HepG2 (cell line): ENCODE data around the gene RER1. TPM values are rescaled to one million over a fixed set of nuclear protein-coding genes. Genes with fewer than 3 reads are reported as not detected.

ENCODE experiments used
- ATAC-seq: fragments of 200-7000 bp; cut with Tn5 transposase; 3 replicates; pipeline ENCODE4 v1.9.1; 2020; ENCODE audit warnings: mild to moderate bottlenecking, moderate library complexity
- BruUV-seq: library from RNA; stranded (reverse); fragments of 400-500 nt; replicated peaks from 2 replicates; lab custom pipeline; 2021; lab: Mats Ljungman, UMichigan
- CTCF ChIA-PET: fragments of 300-600 bp; formaldehyde crosslinking; extraction: SDS; loops from one replicate; lab custom pipeline; 2021; ENCODE audit warnings: low total read pairs, inconsistent platforms, low intra/inter-chr PET ratio; lab: Yijun Ruan, JAX
- POLR2A ChIA-PET: fragments of 350-600 bp; sonication (Branson Sonifier 250); formaldehyde crosslinking; loops from one replicate; lab custom pipeline; 2020; ENCODE audit warnings: antibody characterized with exemption, inconsistent platforms; lab: Yijun Ruan, JAX
- DNase-seq: peaks from one replicate; pipeline ENCODE4 v3.0.0-alpha.2; 2015; ENCODE audit warnings: low spot score
- FAIRE-seq: peaks from 3 replicates; lab custom pipeline; 2011; peaks lifted over from hg19 to GRCh38; lab: Jason Lieb, UNC
- H2AFZ ChIP-seq: one replicate; pipeline ENCODE4 v1.6.1; 2011; ENCODE audit warnings: low read length, inconsistent platforms
- H3K27ac ChIP-seq: fragments of 300-600 bp; 3 replicates; pipeline ENCODE4 v1.8.0; 2011; ENCODE audit warnings: mixed run types, mild to moderate bottlenecking, mixed read lengths, low read length, inconsistent platforms; ENCODE audit not compliant: insufficient read depth; ENCODE audit errors: extremely low read length
- H3K27me3 ChIP-seq, 2 experiments: fragments of 200-600 bp in 1 of 2; 2 replicates in 1 of 2; 3 replicates in 1 of 2; pipeline versions ENCODE4 v1.6.0 to v1.8.0; 2011; ENCODE audit warnings: low read length in 2 of 2, mild to moderate bottlenecking in 2 of 2, moderate library complexity in 2 of 2, inconsistent platforms in 1 of 2; ENCODE audit not compliant: insufficient read depth in 2 of 2, control insufficient read depth in 1 of 2
- H3K36me3 ChIP-seq, 2 experiments: fragments of 200-600 bp in 1 of 2; replicated peaks in 1 of 2; 2 replicates in 1 of 2; 3 replicates in 1 of 2; pipeline versions ENCODE4 v1.5.1 to v1.8.0; 2011; ENCODE audit warnings: low read length in 2 of 2, inconsistent platforms in 1 of 2; ENCODE audit not compliant: insufficient read depth in 2 of 2, control insufficient read depth in 1 of 2
- H3K4me1 ChIP-seq: 2 replicates; pipeline ENCODE4 v1.5.1; 2012; ENCODE audit warnings: low read length, inconsistent platforms; ENCODE audit not compliant: insufficient read depth
- H3K4me2 ChIP-seq: 2 replicates; pipeline ENCODE4 v1.6.0; 2011; ENCODE audit warnings: low read depth, low read length, inconsistent platforms
- H3K4me3 ChIP-seq, 3 experiments: fragments of 200-600 bp in 1 of 3; sonication (generic), shearing (Covaris generic) in 1 of 3; replicated peaks in 1 of 3; 2 replicates each; pipeline ENCODE4 v1.5.1; 2011 to 2016; ENCODE audit warnings: low read length in 3 of 3, inconsistent platforms in 2 of 3, low read depth in 2 of 3, mild to moderate bottlenecking in 2 of 3, control low read depth in 1 of 3, mixed read lengths in 1 of 3; ENCODE audit not compliant: insufficient read depth in 1 of 3
- H3K79me2 ChIP-seq: one replicate; pipeline ENCODE4 v1.6.1; 2011; ENCODE audit warnings: low read length, inconsistent platforms; ENCODE audit not compliant: insufficient read depth
- H3K9ac ChIP-seq: 2 replicates; pipeline ENCODE4 v1.6.0; 2011; ENCODE audit warnings: mild to moderate bottlenecking, low read depth, low read length, inconsistent platforms; ENCODE audit not compliant: insufficient read depth
- H3K9me3 ChIP-seq: 2 replicates; pipeline ENCODE4 v1.5.1; 2012; ENCODE audit warnings: mild to moderate bottlenecking, low read length
- H4K20me1 ChIP-seq: 2 replicates; pipeline ENCODE4 v1.6.0; 2011; ENCODE audit warnings: inconsistent platforms, mild to moderate bottlenecking, low read length, moderate library complexity; ENCODE audit not compliant: insufficient read depth
- CEBPB ChIP-seq: IDR thresholded peaks from 2 replicates; pipeline ENCODE4 v1.6.1; 2011; ENCODE audit warnings: low read depth, low read length, improper control_type of control experiment, borderline replicate concordance
- CERS6 ChIP-seq: sonication (generic); formaldehyde crosslinking; IDR thresholded peaks from 2 replicates; pipeline ENCODE4 v1.5.0; 2020; ENCODE audit warnings: missing genetic modification reagents
- GTF2F1 ChIP-seq: fragments of 150-350 bp; IDR thresholded peaks from 2 replicates; pipeline ENCODE4 v1.6.1; 2014; ENCODE audit warnings: low read length
- HCFC1 ChIP-seq: fragments of 150-350 bp; IDR thresholded peaks from 2 replicates; pipeline ENCODE4 v1.6.1; 2014; ENCODE audit warnings: low read depth, low read length
- HIC2 ChIP-seq: sonication (generic); formaldehyde crosslinking; IDR thresholded peaks from 2 replicates; pipeline ENCODE4 v1.9.0; 2022; ENCODE audit warnings: low read depth, missing genetic modification reagents
- HINFP ChIP-seq: sonication (generic); formaldehyde crosslinking; IDR thresholded peaks from 2 replicates; pipeline ENCODE4 v1.4.0; 2020; ENCODE audit warnings: low read depth, mild to moderate bottlenecking, missing genetic modification reagents
- KDM5A ChIP-seq: fragments of 200-600 bp; sonication (generic); IDR thresholded peaks from 2 replicates; pipeline ENCODE4 v1.7.0; 2018; ENCODE audit warnings: antibody characterized with exemption, mild to moderate bottlenecking, low read length, borderline replicate concordance
- KLF6 ChIP-seq: IDR thresholded peaks from 2 replicates; pipeline ENCODE4 v1.8.0; 2016; ENCODE audit warnings: missing biosample characterization, missing genetic modification reagents
- PAXIP1 ChIP-seq: sonication (generic); formaldehyde crosslinking; conservative IDR thresholded peaks from 2 replicates; pipeline ENCODE4 v1.4.0; 2020; ENCODE audit warnings: mild to moderate bottlenecking, missing genetic modification reagents, moderate library complexity
- RELA ChIP-seq: sonication (generic); formaldehyde crosslinking; IDR thresholded peaks from 2 replicates; pipeline ENCODE4 v1.4.0; 2020; ENCODE audit warnings: missing genetic modification reagents
- SMYD3 ChIP-seq: sonication (generic); formaldehyde crosslinking; IDR thresholded peaks from 2 replicates; pipeline ENCODE4 v1.8.1; 2023; ENCODE audit warnings: mild to moderate bottlenecking, missing genetic modification reagents
- SRSF1 ChIP-seq: fragments of 200-400 bp; formaldehyde crosslinking; optimal IDR thresholded peaks from 2 replicates; pipeline ENCODE3; 2017; ENCODE audit warnings: mild to moderate bottlenecking, low read depth, low read length, moderate library complexity
- ZKSCAN1 ChIP-seq: fragments of 150-350 bp; IDR thresholded peaks from 2 replicates; pipeline ENCODE4 v1.6.1; 2014; ENCODE audit warnings: low read length
- ZNF281 ChIP-seq: sonication (generic); formaldehyde crosslinking; IDR thresholded peaks from 2 replicates; pipeline ENCODE4 v1.4.0; 2020; ENCODE audit warnings: missing genetic modification reagents, borderline replicate concordance
- ZNF788 ChIP-seq: sonication (generic); formaldehyde crosslinking; IDR thresholded peaks from 2 replicates; pipeline ENCODE4 v1.5.0; 2020; ENCODE audit warnings: mild to moderate bottlenecking, missing genetic modification reagents, borderline replicate concordance
- WGBS: methylation state at CpG from one replicate; pipeline ENCODE4 v1.1.6; 2017; ENCODE audit warnings: low lambda C conversion rate; 5-methylcytosine and 5-hydroxymethylcytosine counted together
- in situ Hi-C: cut with HindIII; loops from 2 replicates; pipeline ENCODE4 v1.10.0; 2017; ENCODE audit warnings: low pct_unique_long_range_greater_than_20kb; ENCODE audit not compliant: extremely low pct_ligation_motif_present
- intact Hi-C: fragments of 100-400 bp; cut with micrococcal nuclease; formaldehyde crosslinking; loops from one replicate; pipeline ENCODE4 v1.10.0; 2022; ENCODE audit not compliant: unreplicated experiment
- polyA plus RNA-seq, 8 experiments: library from polyadenylated mRNA; depleted of rRNA in 3 of 8; stranded (reverse) in 7 of 8; unstranded in 1 of 8; fragments of >200 nt; fragmentation: Illumina TruSeq in 4 of 8; extraction: Trizol in 4 of 8; gene quantifications; 2 replicates each; pipeline versions ENCODE4 v1.2.1 to v1.2.3, GENCODE V29; 2011 to 2016; ENCODE audit warnings: low read depth in 4 of 8, missing spikeins in 1 of 8, mixed read lengths in 1 of 8; ENCODE audit not compliant: insufficient read depth in 1 of 8
- total RNA-seq, 5 experiments: library from RNA; depleted of rRNA; stranded (reverse); fragments of >200 nt; fragmentation: Illumina TruSeq; extraction: Trizol; gene quantifications; 2 replicates each; pipeline ENCODE4 v1.2.3, GENCODE V29; 2016; ENCODE audit warnings: low read depth in 1 of 5

The RER1 gene
- total and polyA plus RNA-seq, 2 of the 13 experiments (the other 11 are each of a cell fraction or from before 2014, with no cell fraction given) = 128 to 164 TPM

GRCh38 chr1:2356401-2356800 lies 35.2 kb upstream of the RER1 start:
- no peaks in the 10 kb centered on the region for H3K36me3 ChIP-seq
- H4K20me1 ChIP-seq = no peaks in the 10 kb centered on the region
- no peak overlapping the region for H3K9ac ChIP-seq
- POLR2A ChIA-PET = no interaction called here
- WGBS = 60% methylated on average over 1 of the region's 15 CpGs
- no peak overlapping the region for H3K27ac ChIP-seq
- no peaks in the 10 kb centered on the region for H3K4me1 ChIP-seq
- CTCF ChIA-PET = no interaction called here
- intact Hi-C loops = no loop called here
- no peak for DNase-seq
- in situ Hi-C loops = no loop called here
- peaks cover 0 to 10% of the 10 kb centered on the region in 2 experiments; a peak in 2 of 5 replicates for H3K27me3 ChIP-seq
- FAIRE-seq = no peak
- H3K9me3 ChIP-seq = no peaks in the 10 kb centered on the region
- ATAC-seq = no peak
- no peak overlapping the region for H3K4me2 ChIP-seq
- no peak overlapping the region for H2AFZ ChIP-seq
- no peak overlapping the region for H3K4me3 ChIP-seq
- H3K79me2 ChIP-seq = no peaks in the 10 kb centered on the region
- BruUV-seq = no TSS peak
- no peak for TF ChIP-seq ZKSCAN1
- no peak for TF ChIP-seq SMYD3 (CRISPR knock-in tag)
- TF ChIP-seq ZNF788 (CRISPR knock-in tag) = no peak
- TF ChIP-seq HIC2 (CRISPR knock-in tag) = no peak
- TF ChIP-seq HCFC1 = no peak
- no peak for TF ChIP-seq CEBPB
- TF ChIP-seq CERS6 = no peak
- TF ChIP-seq GTF2F1 = no peak
- TF ChIP-seq RELA = no peak
- no peak for TF ChIP-seq HINFP
- TF ChIP-seq PAXIP1 (CRISPR knock-in tag) = no peak
- TF ChIP-seq SRSF1 = no peak
- TF ChIP-seq KDM5A = no peak
- TF ChIP-seq KLF6 = no peak
- no peak for TF ChIP-seq ZNF281 (CRISPR knock-in tag)
